Transverse colon (tissue), 4 donors: ENCODE measurements around the gene LRP4. TPM values are rescaled to one million over a fixed set of nuclear protein-coding genes. Genes with fewer than 3 reads are reported as not detected.

ENCODE experiments used
- DNase-seq: peaks from one replicate; pipeline ENCODE4 v3.0.0-alpha.2; 2019
- H3K27ac ChIP-seq, 4 donors: fragments of 200-600 bp; sonication (generic); 2 replicates each; pipeline ENCODE4 v1.5.1; 2016 to 2018; ENCODE audit warnings: inconsistent platforms in 4 of 4
- H3K27me3 ChIP-seq: fragments of 200-600 bp; sonication (generic); 2 replicates; pipeline ENCODE4 v1.5.1; 2017; ENCODE audit warnings: inconsistent platforms
- H3K36me3 ChIP-seq, 4 donors: fragments of 200-600 bp; sonication (generic); 2 replicates each; pipeline ENCODE4 v1.5.1; 2017 to 2019; ENCODE audit warnings: inconsistent platforms in 4 of 4
- H3K4me1 ChIP-seq, 4 donors: fragments of 200-600 bp; sonication (generic); 2 replicates each; pipeline ENCODE4 v1.5.1; 2017 to 2020; ENCODE audit warnings: inconsistent platforms in 4 of 4
- H3K4me3 ChIP-seq, 4 donors: fragments of 200-600 bp; sonication (generic); 1 replicate in 1 of 4; 2 replicates in 3 of 4; pipeline versions ENCODE4 v1.5.1 to v1.6.1; 2017 to 2019; ENCODE audit warnings: inconsistent platforms in 4 of 4
- H3K9me3 ChIP-seq, 2 donors: fragments of 200-600 bp; sonication (generic); 2 replicates each; pipeline ENCODE4 v1.5.1; 2017 to 2019; ENCODE audit warnings: inconsistent platforms in 2 of 2
- CTCF ChIP-seq, 5 experiments: fragments of 200-600 bp in 3 of 5; fragments of 450-650 bp in 2 of 5; sonication (generic) in 3 of 5; IDR thresholded peaks; 1 replicate in 2 of 5; 2 replicates in 3 of 5; pipeline ENCODE4 v1.5.1; 2016 to 2017; ENCODE audit warnings: antibody characterized with exemption in 5 of 5, inconsistent platforms in 3 of 5, mild to moderate bottlenecking in 2 of 5, moderate library complexity in 1 of 5
- EP300 ChIP-seq: sonication (generic); formaldehyde crosslinking; IDR thresholded peaks from one replicate; pipeline ENCODE4 v1.6.1; 2017; ENCODE audit warnings: antibody characterized with exemption, low read depth
- POLR2A ChIP-seq: fragments of 450-650 bp; IDR thresholded peaks from one replicate; pipeline ENCODE4 v1.6.1; 2016; ENCODE audit warnings: antibody characterized with exemption, mild to moderate bottlenecking, moderate library complexity
- POLR2AphosphoS5 ChIP-seq, 3 donors: sonication (generic); formaldehyde crosslinking; IDR thresholded peaks; one replicate each; pipeline ENCODE4 v1.6.1; 2016; ENCODE audit warnings: antibody characterized with exemption in 3 of 3
- WGBS, 2 donors: methylation state at CpG; one replicate each; pipeline ENCODE4 v1.1.5; 2018; ENCODE audit warnings: low coverage in 1 of 2; 5-methylcytosine and 5-hydroxymethylcytosine counted together
- in situ Hi-C, 4 donors: fragments of 200-750 bp; cut with MboI; loops; one replicate each; pipeline versions ENCODE4 v1.15.0 to v1.15.1; 2017; ENCODE audit warnings: low sequenced_read_pairs in 3 of 4, low pct_ligation_motif_present in 1 of 4, low pct_unique_long_range_greater_than_20kb in 1 of 4
- intact Hi-C: fragments of 100-400 bp; cut with DNase I; formaldehyde crosslinking; loops from one replicate; pipeline ENCODE4 v1.15.1; 2023; ENCODE audit warnings: low total_unique reads
- total RNA-seq, 4 donors: library from RNA; depleted of rRNA; stranded (reverse); fragments of >200 nt; gene quantifications; one replicate each; pipeline ENCODE4 v1.1.0, GENCODE V29; 2016

LRP4 gene
- total RNA-seq, 4 donors from 2014 or later: 7.9 to 52.4 (median 16.2) TPM

DNA sequence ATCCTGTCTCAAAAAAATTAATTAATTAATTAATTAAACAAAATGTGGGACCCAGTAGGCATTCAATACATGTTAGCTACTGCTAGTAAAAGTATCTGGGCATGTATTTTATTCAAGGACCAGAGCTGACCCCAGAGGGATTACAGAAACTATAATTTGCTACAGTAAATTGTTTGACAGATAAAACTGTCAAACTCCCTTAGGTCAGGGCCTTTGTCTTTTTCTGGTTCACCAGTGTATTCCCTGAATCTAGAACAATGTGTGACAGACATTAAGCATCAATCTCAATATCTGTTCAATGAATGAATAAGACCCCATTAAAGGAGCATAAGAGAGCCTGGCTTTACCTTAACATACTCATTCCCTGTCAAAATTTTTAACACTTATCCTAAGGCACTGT is 78.2 kb downstream of the LRP4 start:
- Histone ChIP-seq H3K27ac (no peak overlapping the region), H3K27me3 (no peaks in the 10 kb centered on the region), H3K9me3 (no peaks in the 10 kb centered on the region), H3K4me1 (peaks cover 7 to 21% (median 10%) of the 10 kb centered on the region in 4 donors), H3K4me3 (no peak overlapping the region), H3K36me3 (no peaks in the 10 kb centered on the region)
- no peak for DNase-seq
- in situ Hi-C loops (no loop called here), intact Hi-C loops (no loop called here)
- no peak for TF ChIP-seq EP300
- no peak for TF ChIP-seq CTCF (IDR thresholded peaks at IDR 0.05)
- TF ChIP-seq POLR2AphosphoS5 (IDR thresholded peaks at IDR 0.05): no peak
- TF ChIP-seq POLR2A: no peak

DNA sequence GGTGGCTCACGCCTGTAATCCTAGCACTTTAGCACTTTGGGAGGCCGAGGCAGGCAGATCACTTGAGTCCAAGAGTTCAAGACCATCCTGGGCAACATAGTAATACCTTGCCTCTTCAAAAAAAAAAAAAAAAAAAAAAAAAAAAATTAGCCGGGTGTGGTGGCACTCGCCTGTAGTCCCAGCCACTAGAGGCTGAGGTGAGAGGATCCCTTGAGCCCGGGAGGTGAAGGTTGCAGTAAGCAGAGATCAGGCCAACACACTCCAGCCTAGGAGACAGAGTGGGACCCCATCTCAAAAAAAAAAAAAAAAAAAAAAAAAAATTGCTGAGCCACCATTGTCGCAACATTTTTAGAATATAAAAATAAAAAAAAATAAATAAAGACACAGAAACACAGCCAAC is 79.8 kb downstream of the LRP4 start:
- no peak for TF ChIP-seq EP300
- no peak for TF ChIP-seq POLR2AphosphoS5 (IDR thresholded peaks at IDR 0.05)
- TF ChIP-seq POLR2A: no peak
- no peak for TF ChIP-seq CTCF (IDR thresholded peaks at IDR 0.05)
- no peaks in the 10 kb centered on the region for H3K9me3 ChIP-seq
- 92 to 95% methylated on average over 6 of the region's 6 CpGs for WGBS, 2 donors
- intact Hi-C loops (no loop called here), in situ Hi-C loops (no loop called here)
- no peak for DNase-seq
- H3K4me1 ChIP-seq: peaks cover 0 to 11% (median 0%) of the 10 kb centered on the region in 4 donors
- H3K36me3 ChIP-seq: no peaks in the 10 kb centered on the region
- no peak overlapping the region for H3K4me3 ChIP-seq
- no peaks in the 10 kb centered on the region for H3K27me3 ChIP-seq
- H3K27ac ChIP-seq: no peak overlapping the region

GRCh38 chr11:46837860-46838259 is 80.5 kb downstream of the LRP4 start:
- Histone ChIP-seq H3K27ac (no peak overlapping the region), H3K4me1 (peaks cover 0 to 11% (median 0%) of the 10 kb centered on the region in 4 donors), H3K4me3 (no peak overlapping the region), H3K27me3 (no peaks in the 10 kb centered on the region), H3K36me3 (no peaks in the 10 kb centered on the region), H3K9me3 (no peaks in the 10 kb centered on the region)
- no peak for TF ChIP-seq POLR2A
- no peak for TF ChIP-seq EP300
- no peak for TF ChIP-seq CTCF (IDR thresholded peaks at IDR 0.05)
- intact Hi-C loops: no loop called here
- in situ Hi-C loops: no loop called here
- no peak for DNase-seq

GRCh38 chr11:46836870-46837269 is 81.5 kb downstream of the LRP4 start:
- TF ChIP-seq EP300: no peak
- TF ChIP-seq POLR2AphosphoS5 (IDR thresholded peaks at IDR 0.05): no peak
- no peak for TF ChIP-seq CTCF (IDR thresholded peaks at IDR 0.05)
- TF ChIP-seq POLR2A: no peak
- no peak overlapping the region for H3K27ac ChIP-seq
- DNase-seq: no peak
- H3K36me3 ChIP-seq: no peaks in the 10 kb centered on the region
- peaks cover 0 to 11% (median 0%) of the 10 kb centered on the region in 4 donors for H3K4me1 ChIP-seq
- H3K4me3 ChIP-seq: no peak overlapping the region
- intact Hi-C loops (no loop called here), in situ Hi-C loops (no loop called here)
- no peaks in the 10 kb centered on the region for H3K9me3 ChIP-seq
- no peaks in the 10 kb centered on the region for H3K27me3 ChIP-seq
